ENCODE data around the gene OBSL1.

Gene OBSL1

GRCh38 chr2:219540784-219541504, 30.4 kb downstream of the OBSL1 start:
- in situ Hi-C loops (cut with MboI; ENCODE audit: low pct_unique_long_range_greater_than_20kb, low sequenced_read_pairs, unreplicated experiment) = no loop called here

DNA sequence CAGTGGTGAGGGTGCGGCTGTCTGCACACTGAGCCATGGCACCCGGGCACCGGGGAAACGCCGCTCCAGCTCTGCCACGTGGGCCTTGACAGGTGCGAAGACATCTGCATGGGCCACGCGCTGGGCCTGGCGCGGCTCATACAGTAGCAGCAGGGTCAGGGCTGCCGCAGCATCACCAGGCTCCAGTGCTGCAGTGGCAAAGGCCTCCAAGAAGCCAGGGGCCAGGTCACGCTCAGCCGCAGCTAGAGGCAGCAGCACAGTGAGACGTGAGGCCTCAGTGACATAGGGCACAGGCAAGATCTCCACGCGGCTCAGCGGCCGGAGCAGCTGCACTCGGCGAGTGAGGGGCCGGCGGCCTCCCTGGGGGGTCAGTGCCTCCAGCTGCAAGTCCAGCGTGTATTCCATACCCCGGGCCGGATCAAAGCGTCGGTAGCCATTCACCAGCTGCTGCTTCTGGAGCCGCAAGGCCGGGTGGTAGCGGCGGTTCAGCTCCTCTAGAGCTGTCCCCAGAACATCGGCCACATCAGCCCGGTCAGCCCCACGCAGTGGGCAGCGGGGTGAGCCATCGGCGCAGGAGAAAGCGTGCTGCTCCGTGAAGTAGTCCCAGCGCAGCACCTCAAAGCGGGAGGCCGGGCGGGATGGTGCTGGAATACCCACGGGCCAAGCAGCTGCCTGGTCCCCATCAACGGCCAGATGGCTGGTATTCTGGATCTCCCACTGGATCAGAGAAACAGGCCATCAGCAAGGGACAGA, 31.2 kb downstream of the OBSL1 start:
- in situ Hi-C loops (cut with MboI; ENCODE audit: low pct_unique_long_range_greater_than_20kb, low sequenced_read_pairs, unreplicated experiment) = loop anchor here (10.0 kb wide), 1 partner anchor 135 kb away; no protein-coding TSS in a partner anchor
- DNase-seq (ENCODE audit: low spot score) = no peak
- TF ChIP-seq CTCF (IDR thresholded peaks at IDR 0.05; ENCODE audit: extremely low read depth, insufficient read depth, missing control alignments) = no peak

More at GRCh38 chr2:219540784-219541504, 30.4 kb downstream of the OBSL1 start:
- peak; percentile 10 for TF ChIP-seq CTCF (IDR thresholded peaks at IDR 0.05; ENCODE audit: extremely low read depth, insufficient read depth, missing control alignments)
- no peak for DNase-seq (ENCODE audit: low spot score)

- in situ Hi-C loops (cut with MboI; ENCODE audit: low pct_unique_long_range_greater_than_20kb, low sequenced_read_pairs, unreplicated experiment) = loop anchor here (10.0 kb wide), 1 partner anchor 134 kb away; no protein-coding TSS in a partner anchor
- no peak for DNase-seq (ENCODE audit: low spot score)
- no peak for TF ChIP-seq CTCF (IDR thresholded peaks at IDR 0.05; ENCODE audit: extremely low read depth, insufficient read depth, missing control alignments)
Observed at GRCh38 chr2:219538956-219539788, 32.2 kb downstream of the OBSL1 start.

- in situ Hi-C loops (cut with MboI; ENCODE audit: low pct_unique_long_range_greater_than_20kb, low sequenced_read_pairs, unreplicated experiment) = loop anchor here (10.0 kb wide), 1 partner anchor 134 kb away; no protein-coding TSS in a partner anchor
- no peak for DNase-seq (ENCODE audit: low spot score)
- no peak for TF ChIP-seq CTCF (IDR thresholded peaks at IDR 0.05; ENCODE audit: extremely low read depth, insufficient read depth, missing control alignments)
Observed at GRCh38 chr2:219538504-219538951, 32.8 kb downstream of the OBSL1 start.

- TF ChIP-seq CTCF (IDR thresholded peaks at IDR 0.05; ENCODE audit: extremely low read depth, insufficient read depth, missing control alignments) = no peak
- DNase-seq (ENCODE audit: low spot score) = no peak
- in situ Hi-C loops (cut with MboI; ENCODE audit: low pct_unique_long_range_greater_than_20kb, low sequenced_read_pairs, unreplicated experiment) = loop anchor here (10.0 kb wide), 1 partner anchor 133 kb away; no protein-coding TSS in a partner anchor
Observed at GRCh38 chr2:219537657-219538488, 33.5 kb downstream of the OBSL1 start.
